ENCODE results near the gene ADGRB3.

DNA sequence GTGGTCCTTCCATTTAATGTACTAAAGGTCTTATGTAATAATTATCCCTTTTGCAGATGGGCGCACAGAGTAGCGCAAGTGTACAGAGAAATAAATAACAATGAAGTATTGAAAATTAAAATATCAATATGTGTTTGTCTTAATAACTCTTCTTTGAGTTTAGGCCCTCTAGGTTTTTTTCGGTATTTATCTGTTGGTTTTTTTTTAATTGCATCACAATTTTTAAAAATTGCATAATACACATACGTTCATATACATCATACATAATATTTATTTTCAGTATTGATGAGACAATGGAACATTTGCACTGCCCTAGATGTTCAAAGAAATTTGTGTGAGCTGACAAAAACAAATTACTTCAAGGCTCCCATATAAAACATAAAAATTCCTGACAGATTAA is 15.1 kb downstream of the ADGRB3 start:
- no peak for TF ChIP-seq CTCF (IDR thresholded peaks at IDR 0.05)
- no peak for TF ChIP-seq EZH2phosphoT487 (IDR thresholded peaks at IDR 0.05)

All from neural progenitor cell (in vitro differentiated cells).